Measurements from ENCODE around the gene TMEM174.

TMEM174 gene

GRCh38 chr5:73153513-73153912 lies 19.5 kb upstream of the TMEM174 start:
- no peak for DNase-seq (ENCODE audit: low spot score)

GRCh38 chr5:73154208-73155006 lies 18.6 kb upstream of the TMEM174 start:
- peak; percentile 81 for DNase-seq (ENCODE audit: low spot score)

GRCh38 chr5:73155271-73156222 lies 17.4 kb upstream of the TMEM174 start:
- DNase-seq (ENCODE audit: low spot score), result no peak

GRCh38 chr5:73157414-73158303 lies 15.3 kb upstream of the TMEM174 start:
- DNase-seq (ENCODE audit: low spot score), result no peak

GRCh38 chr5:73158313-73158712 lies 14.7 kb upstream of the TMEM174 start:
- no peak for DNase-seq (ENCODE audit: low spot score)

- DNase-seq (ENCODE audit: low spot score), result no peak
Measured at GRCh38 chr5:73160239-73160671, 12.7 kb upstream of the TMEM174 start.

GRCh38 chr5:73170522-73170921 lies 2.5 kb upstream of the TMEM174 start:
- DNase-seq (ENCODE audit: low spot score), result peak; percentile 42

GRCh38 chr5:73171495-73171894 lies 1.5 kb upstream of the TMEM174 start:
- DNase-seq (ENCODE audit: low spot score), result no peak

GRCh38 chr5:73174100-73174815 lies 1.3 kb downstream of the TMEM174 start:
- DNase-seq (ENCODE audit: low spot score), result no peak

GRCh38 chr5:73176250-73176649 lies 3.3 kb downstream of the TMEM174 start:
- no peak for DNase-seq (ENCODE audit: low spot score)

- no peak for DNase-seq (ENCODE audit: low spot score)
Measured at GRCh38 chr5:73178265-73178664, 5.3 kb downstream of the TMEM174 start.

- DNase-seq (ENCODE audit: low spot score), result no peak
Measured at GRCh38 chr5:73179730-73180129, 6.7 kb downstream of the TMEM174 start.

GRCh38 chr5:73180566-73180965 lies 7.6 kb downstream of the TMEM174 start:
- DNase-seq (ENCODE audit: low spot score), result no peak

GRCh38 chr5:73182307-73182706 lies 9.3 kb downstream of the TMEM174 start:
- no peak for DNase-seq (ENCODE audit: low spot score)

GRCh38 chr5:73183000-73183399 lies 10.0 kb downstream of the TMEM174 start:
- DNase-seq (ENCODE audit: low spot score), result no peak

- no peak for DNase-seq (ENCODE audit: low spot score)
Measured at GRCh38 chr5:73183481-73183891, 10.5 kb downstream of the TMEM174 start.

- DNase-seq (ENCODE audit: low spot score), result no peak
Measured at GRCh38 chr5:73186976-73187375, 14.0 kb downstream of the TMEM174 start.

GRCh38 chr5:73188764-73189531 lies 16.0 kb downstream of the TMEM174 start:
- DNase-seq (ENCODE audit: low spot score), result no peak

GRCh38 chr5:73189871-73190376 lies 16.9 kb downstream of the TMEM174 start:
- DNase-seq (ENCODE audit: low spot score), result no peak

- no peak for DNase-seq (ENCODE audit: low spot score)
Measured at GRCh38 chr5:73192370-73192769, 19.4 kb downstream of the TMEM174 start.
